Calu3 (cell line): ENCODE results near the gene NTRK1. TPM values are rescaled to one million over a fixed set of nuclear protein-coding genes. Genes with fewer than 3 reads are reported as not detected.

ENCODE experiments used
- BruUV-seq: library from RNA; stranded (reverse); fragments of 400-500 nt; replicated peaks from 2 replicates; lab custom pipeline; 2021; lab: Mats Ljungman, UMichigan
- CTCF ChIA-PET: fragments of 300-600 bp; sonication (Branson Sonifier 250); formaldehyde crosslinking; loops from one replicate; lab custom pipeline; 2022; ENCODE audit warnings: antibody characterized with exemption; lab: Charles Lee
- DNase-seq: peaks from one replicate; pipeline ENCODE4 v3.0.0; 2022
- H3K27ac Mint-ChIP-seq: one replicate; pipeline ENCODE4 v1.8.0; 2022; ENCODE audit warnings: mixed read lengths; ENCODE audit not compliant: unreplicated experiment
- H3K27me3 Mint-ChIP-seq: one replicate; pipeline ENCODE4 v1.8.0; 2022; ENCODE audit warnings: mixed read lengths; ENCODE audit not compliant: unreplicated experiment
- H3K36me3 Mint-ChIP-seq: one replicate; pipeline ENCODE4 v1.8.0; 2022; ENCODE audit warnings: mild to moderate bottlenecking, moderate library complexity, mixed read lengths; ENCODE audit not compliant: insufficient read depth, unreplicated experiment
- H3K4me1 Mint-ChIP-seq: one replicate; pipeline ENCODE4 v1.8.0; 2022; ENCODE audit warnings: mild to moderate bottlenecking, low read depth, mixed read lengths; ENCODE audit not compliant: unreplicated experiment
- H3K4me3 Mint-ChIP-seq: one replicate; pipeline ENCODE4 v1.8.0; 2022; ENCODE audit warnings: mild to moderate bottlenecking, low read depth, moderate library complexity, mixed read lengths; ENCODE audit not compliant: unreplicated experiment
- H3K9me3 Mint-ChIP-seq: one replicate; pipeline ENCODE4 v1.8.0; 2022; ENCODE audit warnings: low read depth, mixed read lengths; ENCODE audit not compliant: unreplicated experiment
- CTCF ChIP-seq: fragments of 200-600 bp; IDR thresholded peaks from one replicate; pipeline ENCODE4 v1.8.0; 2022; ENCODE audit warnings: antibody characterized with exemption; ENCODE audit not compliant: unreplicated experiment
- intact Hi-C: fragments of 100-400 bp; cut with micrococcal nuclease; formaldehyde crosslinking; loops from one replicate; pipeline ENCODE4 v1.10.0; 2022; ENCODE audit not compliant: unreplicated experiment
- total RNA-seq: library from RNA; stranded (reverse); gene quantifications from 2 replicates; pipeline ENCODE4 v1.2.3, GENCODE V29; 2022

The NTRK1 gene
- total RNA-seq, 1 experiment from 2014 or later: not detected

DNA sequence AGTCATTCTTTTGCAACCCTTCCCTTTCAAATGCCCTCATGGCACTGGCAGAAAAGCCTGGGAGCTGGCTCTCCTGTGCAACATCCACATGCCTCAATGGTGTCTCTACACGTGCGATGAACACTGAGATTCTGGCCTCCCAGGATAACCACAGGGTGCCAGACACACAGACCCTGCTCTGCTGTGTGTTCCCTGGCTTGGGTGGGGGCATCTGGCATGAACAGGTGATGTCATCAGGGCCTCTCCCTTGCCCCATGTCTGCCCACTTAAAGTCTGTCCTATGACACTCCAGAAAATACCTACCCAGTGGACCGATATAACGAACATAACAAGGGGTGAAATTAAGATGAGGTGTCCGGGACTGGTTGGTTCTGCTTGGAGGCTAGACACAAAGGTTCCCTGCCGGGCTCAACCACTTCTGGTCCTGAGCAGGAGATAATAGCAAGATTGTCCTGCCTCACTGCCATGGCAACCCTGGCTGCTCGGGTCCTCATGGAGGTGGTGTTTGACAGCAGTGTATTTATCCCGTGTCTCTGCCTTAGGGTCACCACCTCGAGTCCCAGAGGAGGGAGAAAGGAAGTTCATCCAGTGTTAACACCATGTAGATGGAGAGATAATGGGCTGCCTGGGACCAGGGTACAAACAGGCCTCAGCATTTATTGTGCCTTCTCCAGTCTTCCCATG, 21.1 kb upstream of the NTRK1 start:
- peaks cover 100% of the 10 kb centered on the region for H3K27me3 Mint-ChIP-seq
- H3K27ac Mint-ChIP-seq: no peak overlapping the region
- TF ChIP-seq CTCF: no peak
- no TSS peak for BruUV-seq
- no peaks in the 10 kb centered on the region for H3K4me1 Mint-ChIP-seq
- H3K4me3 Mint-ChIP-seq: no peak overlapping the region
- DNase-seq: no peak
- no peaks in the 10 kb centered on the region for H3K36me3 Mint-ChIP-seq
- H3K9me3 Mint-ChIP-seq: peaks cover 2% of the 10 kb centered on the region
- CTCF ChIA-PET: interaction anchor here (0.6 to 2.9 kb wide), 9 partner anchors 18 to 150 kb away, joined by 3 to 35 read pairs (median 4); partner anchors contain the start of genes INSRR and NTRK1
- intact Hi-C loops: loop anchor here (2.0 kb wide), 1 partner anchor 51 kb away; no protein-coding TSS in a partner anchor

DNA sequence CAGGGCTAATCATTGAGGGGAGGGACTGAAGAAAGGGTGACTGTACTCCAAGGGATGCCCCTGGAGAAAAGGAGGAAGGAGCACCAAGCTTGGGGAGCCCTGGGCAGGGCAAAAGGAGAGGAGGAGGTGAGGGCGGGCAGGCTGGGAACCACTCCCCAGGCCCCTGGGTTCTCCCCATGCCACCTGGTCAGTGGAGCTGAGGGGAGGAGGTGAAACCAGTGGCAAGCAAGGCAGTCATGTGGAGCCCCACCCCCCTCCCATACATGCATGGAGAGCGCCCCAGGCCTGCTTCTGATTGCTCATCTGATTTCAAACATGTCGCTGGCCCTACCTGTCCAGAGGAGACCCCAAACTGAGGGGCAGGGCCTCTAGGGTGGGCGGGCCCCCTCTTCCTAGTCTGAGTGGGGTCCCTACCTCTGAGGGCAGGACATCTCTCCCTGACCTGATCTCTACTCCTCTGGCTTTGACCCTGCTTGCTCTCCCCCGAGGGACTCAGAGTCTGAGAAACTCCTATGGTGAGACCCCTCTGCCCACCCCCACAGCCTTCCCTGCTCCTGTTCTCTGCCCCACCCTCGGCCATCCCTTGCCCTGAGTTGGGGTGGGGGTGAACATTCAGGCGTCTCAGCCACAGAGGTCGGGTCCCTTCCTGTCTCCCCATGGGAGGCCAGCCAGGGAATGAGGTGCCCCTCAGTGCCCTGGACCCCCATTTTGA, 20.3 kb upstream of the NTRK1 start:
- Mint-ChIP-seq H3K27ac (no peak overlapping the region), H3K4me1 (no peaks in the 10 kb centered on the region), H3K4me3 (no peak overlapping the region), H3K27me3 (peaks cover 100% of the 10 kb centered on the region), H3K9me3 (peaks cover 2% of the 10 kb centered on the region), H3K36me3 (no peaks in the 10 kb centered on the region)
- intact Hi-C loops: no loop called here
- TF ChIP-seq CTCF: no peak
- no TSS peak for BruUV-seq
- CTCF ChIA-PET: no interaction called here
- no peak for DNase-seq

DNA sequence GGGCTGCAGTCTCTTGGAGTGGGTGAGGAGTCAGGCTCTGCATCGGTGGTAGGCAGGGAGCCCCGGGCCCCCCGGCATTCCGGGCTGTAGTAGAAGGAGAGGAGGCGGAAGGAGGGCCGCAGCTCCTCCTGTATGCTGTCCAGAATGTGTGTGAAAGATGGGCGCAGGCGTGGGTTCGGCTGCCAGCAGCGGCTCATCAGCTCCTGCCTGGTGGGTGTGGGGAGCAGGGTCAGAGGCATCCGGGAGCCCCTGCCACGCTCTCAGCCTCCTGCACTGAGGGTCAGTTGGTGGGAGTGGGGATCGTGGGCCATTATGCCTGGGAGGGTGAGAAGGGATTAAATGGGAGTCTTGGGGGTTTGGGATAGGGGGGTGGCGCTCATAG, 19.8 kb upstream of the NTRK1 start:
- no TSS peak for BruUV-seq
- intact Hi-C loops: no loop called here
- H3K4me1 Mint-ChIP-seq: no peaks in the 10 kb centered on the region
- no peak overlapping the region for H3K4me3 Mint-ChIP-seq
- no peak for TF ChIP-seq CTCF
- CTCF ChIA-PET: no interaction called here
- no peak for DNase-seq
- H3K27me3 Mint-ChIP-seq: peaks cover 100% of the 10 kb centered on the region
- no peaks in the 10 kb centered on the region for H3K36me3 Mint-ChIP-seq
- peaks cover 2% of the 10 kb centered on the region for H3K9me3 Mint-ChIP-seq
- H3K27ac Mint-ChIP-seq: no peak overlapping the region

GRCh38 chr1:156841295-156841855, 19.3 kb upstream of the NTRK1 start:
- no TSS peak for BruUV-seq
- H3K27me3 Mint-ChIP-seq: peaks cover 100% of the 10 kb centered on the region
- CTCF ChIA-PET: no interaction called here
- no peak for TF ChIP-seq CTCF
- H3K27ac Mint-ChIP-seq: no peak overlapping the region
- no peaks in the 10 kb centered on the region for H3K36me3 Mint-ChIP-seq
- no peaks in the 10 kb centered on the region for H3K4me1 Mint-ChIP-seq
- DNase-seq: no peak
- H3K9me3 Mint-ChIP-seq: peaks cover 2% of the 10 kb centered on the region
- intact Hi-C loops: no loop called here
- no peak overlapping the region for H3K4me3 Mint-ChIP-seq
